Lower leg skin (tissue), 3 donors: ENCODE results near the gene TEX13D.

Source experiments
- POLR2A ChIP-seq, 2 donors: fragments of 450-650 bp; IDR thresholded peaks; one replicate each; pipeline ENCODE4 v1.6.1; 2016 to 2017; ENCODE audit warnings: antibody characterized with exemption in 2 of 2, mild to moderate bottlenecking in 1 of 2, moderate library complexity in 1 of 2
- TF ChIP-seq, protein P1 (sequence below), 3 donors: fragments of 450-650 bp; IDR thresholded peaks; one replicate each; pipeline ENCODE4 v1.5.1; 2016; ENCODE audit warnings: antibody characterized with exemption in 3 of 3, mild to moderate bottlenecking in 3 of 3, moderate library complexity in 2 of 3

- TF ChIP-seq, protein P1, sequence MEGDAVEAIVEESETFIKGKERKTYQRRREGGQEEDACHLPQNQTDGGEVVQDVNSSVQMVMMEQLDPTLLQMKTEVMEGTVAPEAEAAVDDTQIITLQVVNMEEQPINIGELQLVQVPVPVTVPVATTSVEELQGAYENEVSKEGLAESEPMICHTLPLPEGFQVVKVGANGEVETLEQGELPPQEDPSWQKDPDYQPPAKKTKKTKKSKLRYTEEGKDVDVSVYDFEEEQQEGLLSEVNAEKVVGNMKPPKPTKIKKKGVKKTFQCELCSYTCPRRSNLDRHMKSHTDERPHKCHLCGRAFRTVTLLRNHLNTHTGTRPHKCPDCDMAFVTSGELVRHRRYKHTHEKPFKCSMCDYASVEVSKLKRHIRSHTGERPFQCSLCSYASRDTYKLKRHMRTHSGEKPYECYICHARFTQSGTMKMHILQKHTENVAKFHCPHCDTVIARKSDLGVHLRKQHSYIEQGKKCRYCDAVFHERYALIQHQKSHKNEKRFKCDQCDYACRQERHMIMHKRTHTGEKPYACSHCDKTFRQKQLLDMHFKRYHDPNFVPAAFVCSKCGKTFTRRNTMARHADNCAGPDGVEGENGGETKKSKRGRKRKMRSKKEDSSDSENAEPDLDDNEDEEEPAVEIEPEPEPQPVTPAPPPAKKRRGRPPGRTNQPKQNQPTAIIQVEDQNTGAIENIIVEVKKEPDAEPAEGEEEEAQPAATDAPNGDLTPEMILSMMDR (IDR thresholded peaks at IDR 0.05), result no peak
- TF ChIP-seq POLR2A (IDR thresholded peaks at IDR 0.05), result no peak
Measured at GRCh38 chrX:124344246-124344645, 11.8 kb downstream of the TEX13D start.
